Measurements from ENCODE around the gene MISP3. TPM values are rescaled to one million over a fixed set of nuclear protein-coding genes. Genes with fewer than 3 reads are reported as not detected.

Gene MISP3
- total and polyA plus RNA-seq, 2 of the 8 experiments (the other 6 are each of a cell fraction or from before 2014, with no cell fraction given): 0.74 to 1.4 TPM

DNA sequence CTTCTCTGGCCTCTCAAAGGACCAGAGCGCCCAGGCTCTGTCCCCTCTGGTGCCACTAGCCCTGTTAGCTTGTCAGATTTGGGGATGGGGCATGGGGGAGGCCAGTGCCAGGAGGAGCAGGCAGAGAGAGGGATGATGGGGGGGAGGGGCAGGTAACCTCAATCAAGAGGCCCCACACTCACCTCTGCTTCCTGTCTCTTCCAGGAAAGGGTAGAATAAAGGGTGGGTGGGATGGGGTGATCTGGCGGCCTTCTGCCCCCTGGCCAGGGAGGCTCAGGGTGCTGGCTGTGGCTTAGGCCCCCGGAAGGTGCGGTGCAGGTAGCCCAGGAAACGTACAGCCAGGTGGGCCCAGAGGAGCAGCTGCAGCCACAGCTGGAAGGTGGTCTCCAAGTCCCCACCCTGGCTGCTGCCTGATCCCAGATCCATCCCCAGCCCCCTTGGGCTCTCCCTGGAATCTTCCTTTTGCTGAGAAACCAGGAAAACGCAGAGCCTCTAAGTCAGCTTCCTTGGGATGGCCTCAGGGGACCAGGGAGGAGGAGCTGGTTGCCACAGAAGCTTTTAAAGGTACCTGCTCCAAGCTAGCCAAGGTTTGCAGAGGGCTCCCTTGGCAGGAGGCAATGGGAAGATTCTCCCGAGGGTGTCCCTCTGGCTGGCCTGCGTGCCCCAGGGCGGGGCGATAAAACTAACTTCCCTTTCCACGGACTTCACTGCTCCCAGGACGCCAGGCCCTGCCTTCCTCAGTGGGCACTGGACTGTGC is 39.6 kb downstream of the MISP3 start:
- Histone ChIP-seq H2BK12ac (ENCODE audit: low read depth, low read length) (peak overlapping the region; percentile 98; the same call in 1 of the 2 replicates), H2BK5ac (ENCODE audit: low read depth, low read length) (peak overlapping the region; percentile 79; the same call in 1 of the 2 replicates), H3K79me2 (ENCODE audit: control insufficient read depth in 1 of 2, insufficient read depth in 2 of 2, low read length in 2 of 2) (0 out of 4 replicates have a peak, but pooled peaks cover 0 to 3% of the 10 kb centered on the region in 2 experiments), H4K5ac (ENCODE audit: insufficient read length, low read depth, low read length) (no peak overlapping the region), H2AK5ac (ENCODE audit: low read depth, low read length) (no peak overlapping the region), H3K36me3 (ENCODE audit: control insufficient read depth in 2 of 4, insufficient read depth in 4 of 4, low read length in 3 of 4) (no peaks in the 10 kb centered on the region), H3K4me1 (replicated peaks in 1 of 4; ENCODE audit: control insufficient read depth in 3 of 4, insufficient read depth in 4 of 4, low read length in 3 of 4) (peaks cover 11 to 27% (median 15%) of the 10 kb centered on the region in 4 experiments), H3K79me1 (ENCODE audit: low read depth, low read length) (peaks cover 4% of the 10 kb centered on the region), H3K18ac (ENCODE audit: extremely low read depth, low read length) (peak overlapping the region; percentile 88; the same call in 1 of the 2 replicates), H3K23me2 (ENCODE audit: low read depth, low read length) (peaks cover 3% of the 10 kb centered on the region; the same call in 1 of the 2 replicates), H3K23ac (ENCODE audit: insufficient read length) (no peak overlapping the region), H3K4me3 (ENCODE audit: extremely low read depth in 1 of 4, insufficient read depth in 2 of 4, low read depth in 3 of 4, low read length in 4 of 4) (no peak overlapping the region), H2BK15ac (ENCODE audit: low read length) (peak overlapping the region; percentile 88; the same call in 1 of the 2 replicates), H4K91ac (replicated peaks; ENCODE audit: insufficient read length, low read length) (peak overlapping the region; percentile 81), H3K27me3 (replicated peaks in 1 of 4; ENCODE audit: control insufficient read depth in 3 of 4, extremely low read depth in 1 of 4, insufficient read depth in 3 of 4, low read length in 3 of 4) (no peaks in the 10 kb centered on the region; a peak in 2 of 7 replicates), H3K9me3 (ENCODE audit: insufficient read depth in 2 of 2, low read depth in 1 of 2, low read length in 1 of 2) (no peaks in the 10 kb centered on the region), H3K4ac (replicated peaks; ENCODE audit: insufficient read length, low read depth, low read length) (peak overlapping the region; percentile 82), H4K8ac (ENCODE audit: extremely low read depth, insufficient read depth, low read length) (peak overlapping the region; percentile 86; the same call in 1 of the 2 replicates), H2BK20ac (ENCODE audit: low read length) (no peak overlapping the region), H3K4me2 (ENCODE audit: insufficient read depth in 1 of 2, low read depth in 2 of 2, low read length in 2 of 2) (peak overlapping the region; percentile 11 to 23; a peak in 2 of 4 replicates), H2BK120ac (replicated peaks; ENCODE audit: low read depth, low read length) (peak overlapping the region; percentile 60), H3K14ac (ENCODE audit: insufficient read length) (no peak overlapping the region), H3K9ac (replicated peaks in 1 of 4; ENCODE audit: extremely low read depth in 1 of 4, low read depth in 3 of 4, low read length in 3 of 4) (no peak overlapping the region), H3K27ac (ENCODE audit: low read depth, low read length) (no peak overlapping the region), H3K56ac (replicated peaks; ENCODE audit: insufficient read length, low read depth, low read length) (peak overlapping the region; percentile 78), H2AFZ (ENCODE audit: low read length) (no peak overlapping the region), H4K20me1 (replicated peaks in 1 of 2; ENCODE audit: control insufficient read depth in 1 of 2, insufficient read depth in 2 of 2, low read length in 2 of 2) (peaks cover 9 to 12% of the 10 kb centered on the region in 2 experiments)
- ChIA-PET CTCF (ENCODE audit: partially characterized antibody) (interaction anchor here (1.3 to 11.3 kb wide), 6 partner anchors 8 to 38 kb away, joined by 3 to 105 read pairs (median 24); partner anchors contain the start of gene ASF1B), POLR2A (ENCODE audit: partially characterized antibody) (interaction anchor here (0.6 to 4.2 kb wide), 5 partner anchors 10 to 135 kb away, joined by 3 to 24 read pairs (median 4); partner anchors contain the start of gene ASF1B)
- FAIRE-seq (no peak), DNase-seq (ENCODE audit: low read depth in 1 of 2, low spot score in 2 of 2) (no peak)
- 70% methylated on average over 7 of the region's 12 CpGs; no CpG with 5 or more reads in 1 of the 2 experiments for WGBS, 2 experiments (ENCODE audit: extremely low coverage in 1 of 2, insufficient coverage in 1 of 2, insufficient read length in 1 of 2, insufficient replicate concordance in 2 of 2, low coverage in 1 of 2, low lambda C conversion rate in 2 of 2, missing lambda C conversion rate in 1 of 2)
- TF ChIP-seq EGR1 (IDR thresholded peaks at IDR 0.05; ENCODE audit: borderline replicate concordance, low read depth, low read length) (no peak), CTBP2 (IDR thresholded peaks at IDR 0.05; ENCODE audit: borderline replicate concordance, insufficient read depth, insufficient read length, low read length) (no peak), SIN3A (conservative IDR thresholded peaks at IDR 0.05 in 1 of 2, IDR thresholded peaks at IDR 0.05 in 1 of 2; ENCODE audit: low read depth in 1 of 2, low read length in 2 of 2) (no peak)
